Tibial nerve (tissue), 4 donors: ENCODE measurements around the gene DPEP3. TPM values are rescaled to one million over a fixed set of nuclear protein-coding genes. Genes with fewer than 3 reads are reported as not detected.

ENCODE experiments used
- DNase-seq, 2 donors: peaks; one replicate each; pipeline ENCODE4 v3.0.0-alpha.2; 2019; ENCODE audit warnings: low spot score in 2 of 2
- H3K27ac ChIP-seq, 4 donors: fragments of 200-600 bp; sonication (generic) in 3 of 4; one replicate each; pipeline ENCODE4 v1.5.1; 2017 to 2019; ENCODE audit warnings: mild to moderate bottlenecking in 1 of 4
- H3K27me3 ChIP-seq, 2 donors: fragments of 200-600 bp; sonication (generic) in 1 of 2; one replicate each; pipeline versions ENCODE4 v1.5.1 to v1.6.0; 2017 to 2019
- H3K36me3 ChIP-seq, 3 donors: fragments of 200-600 bp; sonication (generic); one replicate each; pipeline ENCODE4 v1.5.1; 2018 to 2019
- H3K4me1 ChIP-seq, 4 donors: fragments of 200-600 bp; sonication (generic) in 3 of 4; one replicate each; pipeline ENCODE4 v1.5.1; 2017 to 2019
- H3K4me3 ChIP-seq, 4 donors: fragments of 200-600 bp; sonication (generic) in 3 of 4; one replicate each; pipeline ENCODE4 v1.5.1; 2017 to 2019; ENCODE audit warnings: mild to moderate bottlenecking in 1 of 4, moderate library complexity in 1 of 4
- H3K9me3 ChIP-seq, 4 donors: fragments of 200-600 bp; sonication (generic) in 3 of 4; one replicate each; pipeline ENCODE4 v1.5.1; 2017 to 2019
- CTCF ChIP-seq, 5 experiments: fragments of 200-600 bp in 3 of 5; fragments of 450-650 bp in 2 of 5; sonication (generic) in 3 of 5; IDR thresholded peaks; one replicate each; pipeline ENCODE4 v1.5.1; 2016 to 2019; ENCODE audit warnings: antibody characterized with exemption in 5 of 5, mild to moderate bottlenecking in 3 of 5, moderate library complexity in 2 of 5
- EP300 ChIP-seq, 2 donors: sonication (generic); formaldehyde crosslinking; IDR thresholded peaks; one replicate each; pipeline ENCODE4 v1.6.1; 2017; ENCODE audit warnings: antibody characterized with exemption in 2 of 2, mild to moderate bottlenecking in 1 of 2
- POLR2A ChIP-seq, 2 donors: fragments of 450-650 bp; IDR thresholded peaks; one replicate each; pipeline ENCODE4 v1.6.1; 2017; ENCODE audit warnings: antibody characterized with exemption in 2 of 2, mild to moderate bottlenecking in 2 of 2, moderate library complexity in 2 of 2
- WGBS, 2 donors: methylation state at CpG; one replicate each; pipeline ENCODE4 v1.1.5; 2018; 5-methylcytosine and 5-hydroxymethylcytosine counted together
- total RNA-seq, 4 donors: library from RNA; depleted of rRNA; stranded (reverse); fragments of >200 nt; gene quantifications; one replicate each; pipeline ENCODE4 v1.1.0, GENCODE V29; 2016

The DPEP3 gene
- total RNA-seq, 4 donors from 2014 or later, result 0.66 TPM; not detected in 3

GRCh38 chr16:67967183-67967957 lies 12.9 kb downstream of the DPEP3 start:
- Histone ChIP-seq H3K27me3 (no peaks in the 10 kb centered on the region), H3K4me1 (peaks cover 0 to 56% (median 43%) of the 10 kb centered on the region in 4 donors), H3K36me3 (peaks cover 0 to 10% (median 0%) of the 10 kb centered on the region in 3 donors), H3K27ac (peak overlapping the region; percentile 89 to 99 (median 96)), H3K4me3 (peak overlapping the region; percentile 80 to 100 (median 92)), H3K9me3 (no peaks in the 10 kb centered on the region)
- no peak for DNase-seq
- TF ChIP-seq POLR2A (IDR thresholded peaks at IDR 0.05) (no peak), EP300 (IDR thresholded peaks at IDR 0.05) (no peak), CTCF (IDR thresholded peaks at IDR 0.05) (no peak)
- WGBS, 2 donors, result 4 to 6% methylated on average over 18 of the region's 18 CpGs

GRCh38 chr16:67966549-67967182 lies 13.6 kb downstream of the DPEP3 start:
- Histone ChIP-seq H3K4me3 (peak overlapping the region; percentile 80 to 100 (median 92)), H3K27me3 (no peaks in the 10 kb centered on the region), H3K27ac (peak overlapping the region; percentile 89 to 99 (median 96)), H3K9me3 (no peaks in the 10 kb centered on the region), H3K36me3 (peaks cover 0 to 17% (median 5%) of the 10 kb centered on the region in 3 donors), H3K4me1 (peaks cover 0 to 63% (median 43%) of the 10 kb centered on the region in 4 donors)
- 19 to 38% methylated on average over 3 of the region's 3 CpGs for WGBS, 2 donors
- no peak for DNase-seq
- no peak for TF ChIP-seq CTCF (IDR thresholded peaks at IDR 0.05)
- no peak for TF ChIP-seq EP300 (IDR thresholded peaks at IDR 0.05)
- TF ChIP-seq POLR2A (IDR thresholded peaks at IDR 0.05), result no peak

- Histone ChIP-seq H3K4me1 (peaks cover 0 to 70% (median 43%) of the 10 kb centered on the region in 4 donors), H3K36me3 (peaks cover 6 to 25% (median 8%) of the 10 kb centered on the region in 3 donors), H3K4me3 (peak overlapping the region in 2 of 4 donors; percentile 85 to 99), H3K9me3 (no peaks in the 10 kb centered on the region), H3K27ac (peak overlapping the region in 3 of 4 donors; percentile 89 to 99 (median 98)), H3K27me3 (no peaks in the 10 kb centered on the region)
- DNase-seq, result no peak
- 42 to 55% methylated on average over 11 of the region's 11 CpGs for WGBS, 2 donors
- TF ChIP-seq EP300 (IDR thresholded peaks at IDR 0.05) (no peak), POLR2A (IDR thresholded peaks at IDR 0.05) (no peak), CTCF (IDR thresholded peaks at IDR 0.05) (no peak)
Measured at GRCh38 chr16:67965668-67966548, 14.4 kb downstream of the DPEP3 start.

GRCh38 chr16:67964477-67965131 lies 15.7 kb downstream of the DPEP3 start:
- H3K9me3 ChIP-seq, result no peaks in the 10 kb centered on the region
- H3K4me1 ChIP-seq, result peaks cover 0 to 83% (median 51%) of the 10 kb centered on the region in 4 donors
- no peak for DNase-seq
- peak overlapping the region in 1 of 4 donors; percentile 38 for H3K4me3 ChIP-seq
- H3K27ac ChIP-seq, result peak overlapping the region in 2 of 4 donors; percentile 56 to 98
- 62 to 66% methylated on average over 6 of the region's 6 CpGs for WGBS, 2 donors
- peaks cover 6 to 37% (median 8%) of the 10 kb centered on the region in 3 donors for H3K36me3 ChIP-seq
- TF ChIP-seq CTCF (IDR thresholded peaks at IDR 0.05) (no peak), EP300 (IDR thresholded peaks at IDR 0.05) (no peak), POLR2A (IDR thresholded peaks at IDR 0.05) (no peak)
- no peaks in the 10 kb centered on the region for H3K27me3 ChIP-seq
